Stomach (tissue), 4 donors: Measurements from ENCODE around the gene PFKL.

Experiments used
- POLR2A ChIP-seq, 4 donors: fragments of 450-650 bp; IDR thresholded peaks; one replicate each; pipeline ENCODE4 v1.6.1; 2016; ENCODE audit warnings: antibody characterized with exemption in 4 of 4, control low read depth in 2 of 4, mild to moderate bottlenecking in 1 of 4, moderate library complexity in 1 of 4
- POLR2AphosphoS5 ChIP-seq, 3 donors: sonication (generic); formaldehyde crosslinking; IDR thresholded peaks; one replicate each; pipeline ENCODE4 v1.6.1; 2016; ENCODE audit warnings: antibody characterized with exemption in 3 of 3
- TF ChIP-seq, protein P1 (sequence below), 7 experiments: fragments of 450-650 bp in 4 of 7; fragments of 200-600 bp in 3 of 7; sonication (generic) in 3 of 7; IDR thresholded peaks; one replicate each; pipeline ENCODE4 v1.5.1; 2016 to 2019; ENCODE audit warnings: antibody characterized with exemption in 7 of 7, control low read depth in 2 of 7, mild to moderate bottlenecking in 1 of 7

DNA sequence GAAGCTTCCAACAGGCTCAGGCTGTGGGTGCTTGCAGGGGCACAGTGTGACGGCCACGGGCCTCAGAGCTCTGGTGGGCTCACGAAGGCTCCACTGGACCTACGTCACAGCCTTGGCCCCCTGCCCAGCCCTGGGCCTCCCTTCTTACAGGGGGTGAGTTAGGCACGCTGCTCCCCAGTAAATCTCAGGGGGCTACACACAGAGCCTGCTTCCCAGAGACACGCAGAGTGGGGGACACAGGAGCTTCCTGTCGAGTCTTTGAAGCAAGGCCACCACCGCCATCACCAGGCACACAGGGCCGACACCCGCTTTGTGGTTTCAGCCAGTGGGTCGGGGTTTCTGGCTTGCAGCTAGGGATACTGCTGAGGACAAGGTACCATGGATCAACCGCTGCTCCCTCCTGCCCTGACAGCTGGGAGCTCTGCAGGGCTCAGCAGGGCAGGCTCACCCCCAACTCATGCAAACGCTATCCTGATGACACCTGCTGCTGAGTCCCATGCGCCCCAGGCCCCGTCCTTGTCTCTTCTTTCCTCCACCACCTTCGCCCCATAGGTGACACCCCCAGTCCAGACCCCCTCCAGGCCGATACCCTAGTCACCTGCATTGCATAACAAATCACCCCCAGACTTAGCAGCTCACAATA is 44.8 kb downstream of the PFKL start:
- TF ChIP-seq, protein P1, sequence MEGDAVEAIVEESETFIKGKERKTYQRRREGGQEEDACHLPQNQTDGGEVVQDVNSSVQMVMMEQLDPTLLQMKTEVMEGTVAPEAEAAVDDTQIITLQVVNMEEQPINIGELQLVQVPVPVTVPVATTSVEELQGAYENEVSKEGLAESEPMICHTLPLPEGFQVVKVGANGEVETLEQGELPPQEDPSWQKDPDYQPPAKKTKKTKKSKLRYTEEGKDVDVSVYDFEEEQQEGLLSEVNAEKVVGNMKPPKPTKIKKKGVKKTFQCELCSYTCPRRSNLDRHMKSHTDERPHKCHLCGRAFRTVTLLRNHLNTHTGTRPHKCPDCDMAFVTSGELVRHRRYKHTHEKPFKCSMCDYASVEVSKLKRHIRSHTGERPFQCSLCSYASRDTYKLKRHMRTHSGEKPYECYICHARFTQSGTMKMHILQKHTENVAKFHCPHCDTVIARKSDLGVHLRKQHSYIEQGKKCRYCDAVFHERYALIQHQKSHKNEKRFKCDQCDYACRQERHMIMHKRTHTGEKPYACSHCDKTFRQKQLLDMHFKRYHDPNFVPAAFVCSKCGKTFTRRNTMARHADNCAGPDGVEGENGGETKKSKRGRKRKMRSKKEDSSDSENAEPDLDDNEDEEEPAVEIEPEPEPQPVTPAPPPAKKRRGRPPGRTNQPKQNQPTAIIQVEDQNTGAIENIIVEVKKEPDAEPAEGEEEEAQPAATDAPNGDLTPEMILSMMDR (IDR thresholded peaks at IDR 0.05), result no peak
- TF ChIP-seq POLR2A (IDR thresholded peaks at IDR 0.05), result no peak
- no peak for TF ChIP-seq POLR2AphosphoS5 (IDR thresholded peaks at IDR 0.05)
